HG02798 (cell line): ENCODE results near the gene OSTN.
A peak's percentile ranks its signal among the peaks of the same experiment; 100 is the strongest.

Experiments used
- ATAC-seq: cut with Tn5 transposase; IDR thresholded peaks from one replicate; pipeline ENCODE4 v1.9.1; 2021; ENCODE audit warnings: mild to moderate bottlenecking; ENCODE audit not compliant: unreplicated experiment, poor library complexity

OSTN gene

GRCh38 chr3:191227541-191227940, 28.5 kb downstream of the OSTN start:
- no peak for ATAC-seq

- no peak for ATAC-seq
These were observed 35.2 kb downstream of the OSTN start for GRCh38 chr3:191234216-191234615.

GRCh38 chr3:191235331-191236314, 36.6 kb downstream of the OSTN start:
- ATAC-seq: peak; percentile 99

GRCh38 chr3:191236646-191237045, 37.6 kb downstream of the OSTN start:
- no peak for ATAC-seq

GRCh38 chr3:191237047-191237882, 38.2 kb downstream of the OSTN start:
- no peak for ATAC-seq

GRCh38 chr3:191238321-191238817, 39.3 kb downstream of the OSTN start:
- no peak for ATAC-seq

GRCh38 chr3:191239407-191240031, 40.5 kb downstream of the OSTN start:
- no peak for ATAC-seq

- ATAC-seq: no peak
These were observed 41.4 kb downstream of the OSTN start for GRCh38 chr3:191240486-191240885.

- ATAC-seq: peak; percentile 31
These were observed 45.3 kb downstream of the OSTN start for GRCh38 chr3:191244242-191244867.

- peak; percentile 81 for ATAC-seq
These were observed 47.0 kb downstream of the OSTN start for GRCh38 chr3:191246034-191246433.

GRCh38 chr3:191246630-191247029, 47.6 kb downstream of the OSTN start:
- no peak for ATAC-seq

GRCh38 chr3:191253089-191253799, 54.2 kb downstream of the OSTN start:
- no peak for ATAC-seq

GRCh38 chr3:191254098-191254873, 55.2 kb downstream of the OSTN start:
- ATAC-seq: peak; percentile 42

- no peak for ATAC-seq
These were observed 56.1 kb downstream of the OSTN start for GRCh38 chr3:191255156-191255555.

GRCh38 chr3:191256405-191256804, 57.4 kb downstream of the OSTN start:
- ATAC-seq: no peak

- no peak for ATAC-seq
These were observed 58.2 kb downstream of the OSTN start for GRCh38 chr3:191257286-191257685.

GRCh38 chr3:191259486-191259885, 60.4 kb downstream of the OSTN start:
- ATAC-seq: no peak

GRCh38 chr3:191260431-191261303, 61.6 kb downstream of the OSTN start:
- no peak for ATAC-seq
